AG09319 (cell line): ENCODE data around the gene GOLT1B.

Experiments
- DNase-seq: peaks from one replicate; pipeline ENCODE4 v3.0.0-alpha.2; 2010; ENCODE audit warnings: low read depth; ENCODE audit errors: extremely low read depth
- CTCF ChIP-seq: IDR thresholded peaks from 2 replicates; pipeline ENCODE4 v1.5.1; 2011; ENCODE audit warnings: low read depth, mild to moderate bottlenecking, inconsistent platforms, low read length, moderate library complexity

Gene GOLT1B

GRCh38 chr12:21502164-21502496, 541 bp downstream of the GOLT1B start:
- DNase-seq, result no peak
- TF ChIP-seq CTCF, result no peak

GRCh38 chr12:21502872-21503271, 1.3 kb downstream of the GOLT1B start:
- no peak for DNase-seq
- TF ChIP-seq CTCF, result no peak

GRCh38 chr12:21505888-21506287, 4.3 kb downstream of the GOLT1B start:
- TF ChIP-seq CTCF, result no peak
- DNase-seq, result no peak

- no peak for TF ChIP-seq CTCF
Measured at GRCh38 chr12:21507849-21508248, 6.3 kb downstream of the GOLT1B start.

GRCh38 chr12:21509768-21510167, 8.2 kb downstream of the GOLT1B start:
- TF ChIP-seq CTCF, result no peak
- no peak for DNase-seq

More at GRCh38 chr12:21507849-21508248, 6.3 kb downstream of the GOLT1B start:
- no peak for DNase-seq

GRCh38 chr12:21516281-21516680, 14.7 kb downstream of the GOLT1B start:
- no peak for TF ChIP-seq CTCF
- no peak for DNase-seq

- TF ChIP-seq CTCF, result no peak
- no peak for DNase-seq
Measured at GRCh38 chr12:21518451-21518850, 16.9 kb downstream of the GOLT1B start.
